ENCODE data around the gene TBC1D9. TPM values are rescaled to one million over a fixed set of nuclear protein-coding genes. Genes with fewer than 3 reads are reported as not detected.

TBC1D9 gene
- total and polyA plus RNA-seq, 5 donors from 2014 or later, result 0.03 to 0.30 (median 0.20) TPM; not detected in 2

DNA sequence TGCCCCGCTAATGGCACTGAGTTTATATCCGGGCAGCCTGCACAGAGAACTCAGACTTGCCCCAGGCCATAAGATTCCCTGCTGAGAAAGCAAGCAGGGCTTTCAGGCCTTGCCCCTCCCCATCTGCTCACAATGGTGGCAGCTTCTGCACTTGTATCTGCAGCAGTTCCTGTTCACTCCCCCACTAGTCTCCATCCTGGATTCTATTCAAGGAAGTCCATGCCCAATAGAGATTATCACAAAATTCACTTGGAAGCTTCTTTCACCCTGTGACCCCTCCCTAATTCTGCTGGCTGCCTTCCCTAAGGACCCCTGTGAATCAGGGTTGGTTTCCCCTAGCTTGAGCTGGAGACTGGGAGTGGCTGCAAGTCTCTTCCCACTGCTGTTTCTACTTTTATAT, 152.9 kb downstream of the TBC1D9 start:
- H3K27ac ChIP-seq (ENCODE audit: insufficient read depth, low read length, poor library complexity, severe bottlenecking), result no peak overlapping the region
- no peaks in the 10 kb centered on the region for H3K9me3 ChIP-seq (ENCODE audit: control insufficient read depth in 2 of 2, low read length in 2 of 2)
- H3K4me1 Mint-ChIP-seq, result no peaks in the 10 kb centered on the region
- H3K27me3 Mint-ChIP-seq, result peaks cover 27% of the 10 kb centered on the region
- no peak overlapping the region for H3K4me3 ChIP-seq (ENCODE audit: low read depth, low read length)
- H3K4me1 ChIP-seq (ENCODE audit: control insufficient read depth, insufficient read depth, low read length, poor library complexity, severe bottlenecking), result no peaks in the 10 kb centered on the region
- ATAC-seq (ENCODE audit: low read depth in 2 of 2), result no peak
- peaks cover 3% of the 10 kb centered on the region for H3K27me3 ChIP-seq (ENCODE audit: control insufficient read depth, insufficient read depth, low read length)
- no peak overlapping the region for H3K4me3 Mint-ChIP-seq
- H3K36me3 Mint-ChIP-seq, result no peaks in the 10 kb centered on the region
- H3K36me3 ChIP-seq (ENCODE audit: control insufficient read depth, insufficient read depth, low read length), result no peaks in the 10 kb centered on the region
- peaks cover 0 to 2% (median 0%) of the 10 kb centered on the region in 7 donors for H3K9me3 Mint-ChIP-seq
- no peak for DNase-seq
- H3K27ac Mint-ChIP-seq, result no peak overlapping the region

DNA sequence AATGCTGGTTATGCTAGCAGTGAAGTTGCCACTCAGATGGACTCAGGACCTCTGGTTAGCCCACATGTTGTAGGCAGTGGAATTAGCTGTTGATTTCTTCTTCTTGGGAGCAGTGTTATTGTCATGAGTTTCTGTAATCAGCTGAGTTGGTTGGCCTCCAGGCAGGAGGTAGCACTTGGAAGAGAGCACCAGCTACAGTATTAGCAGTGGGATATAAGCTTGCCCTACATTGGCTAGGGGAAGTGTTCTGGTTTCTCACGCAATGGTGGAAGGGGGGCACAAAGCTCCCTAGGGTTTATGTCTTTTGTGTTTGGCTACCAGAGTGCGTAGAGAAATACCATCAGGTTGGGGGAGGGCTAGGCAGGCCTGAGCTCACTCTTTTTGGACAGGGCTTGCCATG, 153.5 kb downstream of the TBC1D9 start:
- Histone ChIP-seq H3K36me3 (ENCODE audit: control insufficient read depth, insufficient read depth, low read length) (no peaks in the 10 kb centered on the region), H3K27me3 (ENCODE audit: control insufficient read depth, insufficient read depth, low read length) (peaks cover 3% of the 10 kb centered on the region), H3K9me3 (ENCODE audit: control insufficient read depth in 2 of 2, low read length in 2 of 2) (no peaks in the 10 kb centered on the region), H3K27ac (ENCODE audit: insufficient read depth, low read length, poor library complexity, severe bottlenecking) (no peak overlapping the region), H3K4me3 (ENCODE audit: low read depth, low read length) (no peak overlapping the region), H3K4me1 (ENCODE audit: control insufficient read depth, insufficient read depth, low read length, poor library complexity, severe bottlenecking) (no peaks in the 10 kb centered on the region)
- no peaks in the 10 kb centered on the region for H3K4me1 Mint-ChIP-seq
- peaks cover 27% of the 10 kb centered on the region for H3K27me3 Mint-ChIP-seq
- DNase-seq, result no peak
- H3K9me3 Mint-ChIP-seq, result peaks cover 0 to 2% (median 0%) of the 10 kb centered on the region in 7 donors
- no peak overlapping the region for H3K4me3 Mint-ChIP-seq
- H3K36me3 Mint-ChIP-seq, result no peaks in the 10 kb centered on the region
- H3K27ac Mint-ChIP-seq, result no peak overlapping the region
- ATAC-seq (ENCODE audit: low read depth in 2 of 2), result no peak

DNA sequence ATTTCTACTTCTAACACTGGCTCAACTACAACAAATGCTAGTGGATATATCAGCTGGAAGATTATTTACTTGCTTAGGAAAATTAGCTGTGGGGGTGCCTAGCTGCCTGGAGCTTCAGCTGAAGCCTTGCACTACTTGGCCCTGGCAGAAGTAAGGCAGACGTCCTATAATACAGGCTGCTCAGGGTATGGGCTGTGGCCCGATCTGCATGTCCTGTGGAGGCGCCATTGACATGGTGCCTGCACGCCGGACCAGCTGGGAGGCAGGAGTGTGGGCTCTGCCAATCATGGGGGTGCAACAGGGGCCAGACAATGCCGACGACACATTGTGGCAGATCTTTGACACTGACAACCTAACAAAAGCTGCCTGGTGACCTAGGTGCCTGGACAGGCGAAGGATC, 155.8 kb downstream of the TBC1D9 start:
- Histone ChIP-seq H3K4me3 (ENCODE audit: low read depth, low read length) (no peak overlapping the region), H3K36me3 (ENCODE audit: control insufficient read depth, insufficient read depth, low read length) (no peaks in the 10 kb centered on the region), H3K27ac (ENCODE audit: insufficient read depth, low read length, poor library complexity, severe bottlenecking) (no peak overlapping the region), H3K9me3 (ENCODE audit: control insufficient read depth in 2 of 2, low read length in 2 of 2) (no peaks in the 10 kb centered on the region), H3K4me1 (ENCODE audit: control insufficient read depth, insufficient read depth, low read length, poor library complexity, severe bottlenecking) (no peaks in the 10 kb centered on the region), H3K27me3 (ENCODE audit: control insufficient read depth, insufficient read depth, low read length) (peaks cover 3% of the 10 kb centered on the region)
- DNase-seq (no peak), ATAC-seq (ENCODE audit: low read depth in 2 of 2) (no peak)
- Mint-ChIP-seq H3K36me3 (no peaks in the 10 kb centered on the region), H3K9me3 (peaks cover 0 to 2% (median 0%) of the 10 kb centered on the region in 7 donors), H3K4me3 (no peak overlapping the region), H3K4me1 (no peaks in the 10 kb centered on the region), H3K27me3 (peaks cover 15% of the 10 kb centered on the region), H3K27ac (no peak overlapping the region)

GRCh38 chr4:140595065-140595464, 161.1 kb downstream of the TBC1D9 start:
- Histone ChIP-seq H3K4me1 (ENCODE audit: control insufficient read depth, insufficient read depth, low read length, poor library complexity, severe bottlenecking) (no peaks in the 10 kb centered on the region), H3K36me3 (ENCODE audit: control insufficient read depth, insufficient read depth, low read length) (no peaks in the 10 kb centered on the region), H3K9me3 (ENCODE audit: control insufficient read depth in 2 of 2, low read length in 2 of 2) (no peaks in the 10 kb centered on the region), H3K27ac (ENCODE audit: insufficient read depth, low read length, poor library complexity, severe bottlenecking) (no peak overlapping the region), H3K4me3 (ENCODE audit: low read depth, low read length) (no peak overlapping the region), H3K27me3 (ENCODE audit: control insufficient read depth, insufficient read depth, low read length) (peaks cover 3% of the 10 kb centered on the region)
- H3K27me3 Mint-ChIP-seq, result peaks cover 34% of the 10 kb centered on the region
- no peak overlapping the region for H3K27ac Mint-ChIP-seq
- H3K4me1 Mint-ChIP-seq, result peaks cover 0 to 6% (median 2%) of the 10 kb centered on the region in 4 donors
- H3K36me3 Mint-ChIP-seq, result no peaks in the 10 kb centered on the region
- ATAC-seq (ENCODE audit: low read depth in 2 of 2), result no peak
- no peak overlapping the region for H3K4me3 Mint-ChIP-seq
- DNase-seq, result peak in 1 of 3 donors; percentile 28
- peaks cover 0 to 9% (median 5%) of the 10 kb centered on the region in 7 donors for H3K9me3 Mint-ChIP-seq

DNA sequence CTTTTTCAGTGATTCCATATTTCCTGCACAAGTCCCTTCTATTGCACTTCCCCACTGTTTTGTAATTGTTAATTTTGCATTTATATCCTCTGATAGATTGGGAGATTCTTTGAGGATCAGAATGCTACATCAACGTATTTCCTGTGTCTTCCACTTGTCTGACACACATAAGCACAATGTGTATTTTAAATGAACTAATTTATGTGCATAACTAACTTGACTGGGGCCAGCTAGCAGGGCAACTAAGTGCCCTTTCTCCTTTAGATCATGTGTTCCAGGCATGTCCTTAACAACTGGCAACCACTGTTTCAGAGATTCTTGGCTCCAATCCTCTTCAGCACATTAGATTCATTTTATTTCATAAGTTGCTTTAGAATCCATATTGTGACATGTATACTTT, 171.7 kb downstream of the TBC1D9 start:
- no peaks in the 10 kb centered on the region for H3K36me3 Mint-ChIP-seq
- no peak overlapping the region for H3K27ac Mint-ChIP-seq
- Histone ChIP-seq H3K27ac (ENCODE audit: insufficient read depth, low read length, poor library complexity, severe bottlenecking) (no peak overlapping the region), H3K4me1 (ENCODE audit: control insufficient read depth, insufficient read depth, low read length, poor library complexity, severe bottlenecking) (no peaks in the 10 kb centered on the region), H3K27me3 (ENCODE audit: control insufficient read depth, insufficient read depth, low read length) (peaks cover 9% of the 10 kb centered on the region), H3K36me3 (ENCODE audit: control insufficient read depth, insufficient read depth, low read length) (no peaks in the 10 kb centered on the region), H3K9me3 (ENCODE audit: control insufficient read depth in 2 of 2, low read length in 2 of 2) (no peaks in the 10 kb centered on the region), H3K4me3 (ENCODE audit: low read depth, low read length) (no peak overlapping the region)
- ATAC-seq (ENCODE audit: low read depth in 2 of 2), result no peak
- H3K27me3 Mint-ChIP-seq, result peaks cover 11% of the 10 kb centered on the region
- H3K4me3 Mint-ChIP-seq, result no peak overlapping the region
- no peak for DNase-seq
- no peaks in the 10 kb centered on the region for H3K4me1 Mint-ChIP-seq
- peaks cover 0 to 2% (median 0%) of the 10 kb centered on the region in 7 donors for H3K9me3 Mint-ChIP-seq

GRCh38 chr4:140581078-140581477, 175.1 kb downstream of the TBC1D9 start:
- no peak overlapping the region for H3K4me3 ChIP-seq (ENCODE audit: low read depth, low read length)
- no peak overlapping the region for H3K27ac ChIP-seq (ENCODE audit: insufficient read depth, low read length, poor library complexity, severe bottlenecking)
- Mint-ChIP-seq H3K4me1 (no peaks in the 10 kb centered on the region), H3K9me3 (peaks cover 0 to 2% (median 0%) of the 10 kb centered on the region in 7 donors), H3K4me3 (no peak overlapping the region), H3K27ac (no peak overlapping the region), H3K36me3 (no peaks in the 10 kb centered on the region), H3K27me3 (peaks cover 37% of the 10 kb centered on the region)
- ATAC-seq (ENCODE audit: low read depth in 2 of 2) (no peak), DNase-seq (no peak)
- no peaks in the 10 kb centered on the region for H3K4me1 ChIP-seq (ENCODE audit: control insufficient read depth, insufficient read depth, low read length, poor library complexity, severe bottlenecking)
- peaks cover 15% of the 10 kb centered on the region for H3K27me3 ChIP-seq (ENCODE audit: control insufficient read depth, insufficient read depth, low read length)
- no peaks in the 10 kb centered on the region for H3K36me3 ChIP-seq (ENCODE audit: control insufficient read depth, insufficient read depth, low read length)
- H3K9me3 ChIP-seq (ENCODE audit: control insufficient read depth in 2 of 2, low read length in 2 of 2), result no peaks in the 10 kb centered on the region

DNA sequence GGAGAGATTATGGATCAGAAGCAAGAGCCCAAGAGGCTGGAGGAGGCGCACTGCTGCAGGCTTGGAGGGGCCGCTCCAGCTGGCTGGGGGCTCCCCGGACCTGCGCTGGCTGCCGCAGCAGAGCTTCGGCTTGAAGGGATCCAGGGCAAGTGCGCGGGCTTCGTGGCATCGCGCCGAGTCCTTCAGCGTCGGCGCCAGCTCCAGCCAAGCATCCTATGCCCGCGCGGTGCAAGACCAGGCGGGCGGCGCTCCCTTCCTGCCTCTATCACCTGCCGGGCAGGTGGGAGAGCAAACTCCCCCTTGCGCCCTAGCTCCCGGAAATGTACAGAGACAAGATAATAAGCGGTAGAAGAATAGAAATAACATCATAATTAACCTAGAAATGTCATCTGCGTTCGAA, 176.9 kb downstream of the TBC1D9 start:
- Histone ChIP-seq H3K4me3 (ENCODE audit: low read depth, low read length) (no peak overlapping the region), H3K4me1 (ENCODE audit: control insufficient read depth, insufficient read depth, low read length, poor library complexity, severe bottlenecking) (no peaks in the 10 kb centered on the region)
- peaks cover 45% of the 10 kb centered on the region for H3K27me3 Mint-ChIP-seq

DNA sequence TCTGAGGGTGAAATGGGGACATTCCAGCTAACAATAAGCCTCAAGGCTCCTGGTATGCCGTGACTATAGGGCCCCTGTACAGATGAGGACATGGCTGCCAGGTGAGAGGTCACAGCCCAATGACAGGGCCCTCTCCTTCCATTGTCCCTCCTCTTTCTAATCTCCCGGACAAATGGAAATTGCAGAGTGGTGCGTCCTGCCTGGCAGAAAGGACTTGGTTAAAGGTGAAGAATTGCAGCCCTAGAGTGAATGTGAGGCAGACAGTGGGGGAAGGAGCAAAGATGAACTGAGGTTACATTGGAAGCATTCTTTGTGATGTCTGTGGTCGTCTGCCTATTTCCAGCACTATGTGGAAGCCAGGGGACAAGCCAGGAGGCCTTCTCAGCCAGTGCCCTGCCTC, 180.7 kb downstream of the TBC1D9 start:
- Histone ChIP-seq H3K36me3 (ENCODE audit: control insufficient read depth, insufficient read depth, low read length) (no peaks in the 10 kb centered on the region), H3K27me3 (ENCODE audit: control insufficient read depth, insufficient read depth, low read length) (peaks cover 25% of the 10 kb centered on the region), H3K4me3 (ENCODE audit: low read depth, low read length) (no peak overlapping the region), H3K9me3 (ENCODE audit: control insufficient read depth in 2 of 2, low read length in 2 of 2) (peaks cover 0 to 4% of the 10 kb centered on the region in 2 experiments), H3K4me1 (ENCODE audit: control insufficient read depth, insufficient read depth, low read length, poor library complexity, severe bottlenecking) (no peaks in the 10 kb centered on the region), H3K27ac (ENCODE audit: insufficient read depth, low read length, poor library complexity, severe bottlenecking) (no peak overlapping the region)
- H3K36me3 Mint-ChIP-seq, result no peaks in the 10 kb centered on the region
- H3K27me3 Mint-ChIP-seq, result peaks cover 70% of the 10 kb centered on the region
- no peak for ATAC-seq (ENCODE audit: low read depth in 2 of 2)
- H3K4me3 Mint-ChIP-seq, result no peak overlapping the region
- no peak for DNase-seq
- H3K9me3 Mint-ChIP-seq, result peaks cover 0 to 8% (median under 1%) of the 10 kb centered on the region in 7 donors
- H3K27ac Mint-ChIP-seq, result no peak overlapping the region
- no peaks in the 10 kb centered on the region for H3K4me1 Mint-ChIP-seq

More for the DNA sequence above, 176.9 kb downstream of the TBC1D9 start:
- Mint-ChIP-seq H3K9me3 (peaks cover 0 to 2% (median 0%) of the 10 kb centered on the region in 7 donors), H3K4me3 (no peak overlapping the region), H3K4me1 (no peaks in the 10 kb centered on the region), H3K27ac (no peak overlapping the region), H3K36me3 (no peaks in the 10 kb centered on the region)
- Histone ChIP-seq H3K27ac (ENCODE audit: insufficient read depth, low read length, poor library complexity, severe bottlenecking) (no peak overlapping the region), H3K27me3 (ENCODE audit: control insufficient read depth, insufficient read depth, low read length) (peaks cover 14% of the 10 kb centered on the region), H3K36me3 (ENCODE audit: control insufficient read depth, insufficient read depth, low read length) (no peaks in the 10 kb centered on the region), H3K9me3 (ENCODE audit: control insufficient read depth in 2 of 2, low read length in 2 of 2) (no peaks in the 10 kb centered on the region)
- no peak for ATAC-seq (ENCODE audit: low read depth in 2 of 2)
- DNase-seq, result no peak

Data from CD4-positive, CD25-positive, alpha-beta regulatory T cell (primary cell).